SW 1271 (cell line): ENCODE data around the gene NOVA2.

Source experiments
- DNase-seq, 2 experiments: peaks; one replicate each; lab custom pipeline; 2025; lab: John Stamatoyannopoulos, UW

Gene NOVA2

GRCh38 chr19:45962021-45962420 lies 11.6 kb downstream of the NOVA2 start:
- no peak for DNase-seq

- no peak for DNase-seq
These were observed 12.9 kb downstream of the NOVA2 start for GRCh38 chr19:45960595-45961235.

- no peak for DNase-seq
These were observed 14.1 kb downstream of the NOVA2 start for GRCh38 chr19:45959517-45960025.

DNA sequence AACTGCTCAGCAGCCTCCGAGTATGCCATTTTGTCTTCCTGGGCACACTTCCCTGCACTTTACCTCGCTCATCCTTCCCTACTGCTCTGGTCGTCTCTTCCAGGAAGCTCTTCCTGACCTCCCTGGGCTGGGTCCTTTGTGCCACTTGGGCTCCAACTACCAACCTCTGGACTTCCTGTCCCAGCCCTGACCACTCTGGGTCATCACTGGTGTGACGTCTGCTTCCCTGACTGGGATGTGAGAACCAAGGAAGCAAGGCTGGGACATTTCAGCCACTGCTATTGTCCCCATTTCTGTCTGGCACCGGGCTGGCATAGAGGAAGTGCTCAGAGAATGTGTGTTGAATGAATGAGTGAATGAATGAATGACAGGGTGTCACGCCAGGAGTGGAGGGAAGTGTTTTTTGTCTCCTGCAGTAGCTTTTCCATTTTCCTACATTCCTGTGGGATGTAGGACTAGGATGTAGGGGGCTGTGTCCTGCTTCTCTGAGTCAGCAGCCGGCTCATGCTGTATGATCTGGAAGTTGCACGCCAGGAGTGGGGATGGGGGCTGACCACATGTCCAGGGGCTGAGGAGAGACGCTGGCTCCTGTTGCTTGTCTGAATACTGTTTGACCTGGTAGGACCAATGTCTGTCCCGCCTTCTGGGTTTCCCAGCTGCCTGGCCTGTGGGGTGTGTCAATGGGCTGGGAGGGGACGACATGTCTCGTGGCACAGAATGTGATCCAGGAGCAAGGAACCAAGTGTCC lies 14.7 kb downstream of the NOVA2 start:
- no peak for DNase-seq

GRCh38 chr19:45958320-45958719 lies 15.3 kb downstream of the NOVA2 start:
- no peak for DNase-seq

- no peak for DNase-seq
These were observed 17.6 kb downstream of the NOVA2 start for GRCh38 chr19:45955905-45956608.

GRCh38 chr19:45954156-45954555 lies 19.5 kb downstream of the NOVA2 start:
- no peak for DNase-seq

GRCh38 chr19:45953676-45954075 lies 20.0 kb downstream of the NOVA2 start:
- DNase-seq = no peak

DNA sequence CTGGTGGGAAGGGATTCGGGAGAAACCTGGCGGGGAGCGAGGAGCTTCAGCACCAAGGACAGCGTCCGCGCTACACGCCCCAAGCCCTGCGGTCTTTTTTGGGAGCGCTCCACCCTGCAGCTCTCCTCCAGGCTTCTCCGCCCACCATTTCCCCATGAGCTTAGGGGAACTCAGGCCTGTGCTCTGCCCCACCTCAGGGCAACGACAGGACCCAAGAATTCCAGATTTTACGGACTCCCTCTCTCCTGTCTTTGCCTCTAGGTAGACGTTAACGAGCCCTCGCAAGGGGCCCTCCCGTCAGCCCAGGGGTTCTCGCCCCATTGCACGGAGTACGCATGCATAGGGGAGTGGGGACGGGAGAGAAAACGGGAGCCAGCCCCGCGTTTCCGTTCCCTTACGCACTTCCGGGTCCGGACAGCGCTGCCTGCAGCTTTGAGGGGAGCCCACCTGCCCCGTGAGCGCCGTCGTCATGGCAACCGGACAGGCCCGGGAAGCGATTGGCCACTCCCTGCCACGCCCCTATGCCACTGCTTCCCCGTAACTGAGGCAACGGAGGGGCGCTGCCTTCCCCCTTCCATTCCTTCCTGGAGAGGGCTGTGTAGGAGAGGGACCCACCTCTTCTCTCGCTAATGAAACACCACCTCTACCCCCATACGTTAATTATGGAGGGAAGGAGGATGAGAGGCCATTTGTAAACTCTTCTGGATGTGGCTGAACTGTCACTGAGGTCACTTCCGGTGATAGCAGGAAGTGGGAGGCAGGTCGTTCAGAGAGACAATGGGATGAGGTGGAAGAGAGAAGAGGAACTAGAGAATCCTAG lies 20.8 kb downstream of the NOVA2 start:
- DNase-seq = no peak

DNA sequence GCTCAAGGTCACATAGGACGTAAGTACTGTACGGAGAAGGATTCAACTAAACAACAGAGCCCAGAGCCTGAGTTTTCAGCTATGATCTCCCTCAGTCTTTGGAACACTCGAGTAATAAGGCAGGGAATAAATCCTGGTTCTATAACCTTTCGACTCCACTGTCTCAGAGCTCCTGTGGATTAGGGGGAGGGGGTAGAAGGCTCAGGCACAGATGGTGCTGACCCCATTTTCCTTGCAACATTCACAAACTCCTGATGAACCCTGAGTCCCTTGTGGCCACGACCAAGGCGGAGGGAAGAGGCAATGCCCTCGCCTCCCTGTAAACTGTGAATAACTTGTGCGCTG lies 21.4 kb downstream of the NOVA2 start:
- DNase-seq = no peak

DNA sequence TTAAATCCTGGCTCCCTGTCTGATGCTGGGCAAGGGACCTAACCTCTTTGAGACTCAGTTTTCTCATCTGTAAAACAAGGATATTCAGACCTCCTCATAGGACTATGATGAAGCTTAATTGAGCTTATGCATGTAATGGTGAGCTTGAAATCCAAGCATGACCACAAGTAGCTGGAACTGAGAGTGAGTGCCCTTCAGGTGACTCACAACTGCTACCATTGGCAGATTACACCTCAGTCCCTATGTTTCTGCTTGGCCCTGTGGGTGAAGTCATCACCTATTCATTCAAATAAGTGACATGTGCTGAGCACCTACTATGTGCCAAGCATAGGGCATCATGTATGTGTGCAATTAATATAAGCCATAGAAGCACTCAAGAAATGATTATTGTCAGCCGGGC lies 25.7 kb downstream of the NOVA2 start:
- DNase-seq = no peak

GRCh38 chr19:45940515-45940805 lies 33.2 kb downstream of the NOVA2 start:
- no peak for DNase-seq

DNA sequence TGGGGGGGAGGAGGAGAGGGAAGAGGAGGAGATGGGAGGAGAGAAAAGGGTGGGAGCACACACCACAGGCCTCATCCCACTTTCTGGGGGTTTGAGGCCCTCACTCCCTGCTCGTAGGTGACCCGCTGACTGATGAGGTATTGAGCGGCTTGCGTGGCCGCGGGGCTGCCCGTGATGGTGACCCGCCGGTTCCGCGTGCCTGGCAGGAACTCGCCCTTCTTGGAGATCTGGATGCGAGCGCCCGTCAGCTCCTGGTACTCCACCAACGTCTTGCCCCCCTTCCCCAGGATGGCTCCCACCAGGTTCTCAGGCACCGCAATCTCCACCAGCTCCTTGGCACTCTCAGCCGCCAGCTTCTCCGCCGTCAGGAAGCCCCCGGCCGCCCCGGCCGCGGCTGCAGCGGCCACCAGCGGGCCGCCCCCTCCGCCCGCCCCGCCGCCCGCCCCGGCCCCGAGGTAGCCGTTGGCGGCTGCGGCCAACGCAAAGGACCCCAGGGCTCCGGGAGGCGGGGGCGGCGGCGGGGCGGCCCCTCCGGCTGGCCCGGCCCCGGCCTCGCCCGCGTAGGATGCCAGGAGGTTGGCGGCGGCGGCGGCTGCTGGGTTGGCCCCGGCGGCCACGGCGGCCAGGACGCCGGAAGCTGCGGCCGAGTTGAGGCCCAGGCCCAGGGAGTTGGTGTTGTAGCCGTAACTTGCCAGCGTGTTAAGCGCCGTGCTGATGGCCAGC lies 33.7 kb downstream of the NOVA2 start:
- no peak for DNase-seq

GRCh38 chr19:45938733-45939319 lies 34.8 kb downstream of the NOVA2 start:
- no peak for DNase-seq

- DNase-seq = no peak
These were observed 38.4 kb downstream of the NOVA2 start for GRCh38 chr19:45935267-45935666.

DNA sequence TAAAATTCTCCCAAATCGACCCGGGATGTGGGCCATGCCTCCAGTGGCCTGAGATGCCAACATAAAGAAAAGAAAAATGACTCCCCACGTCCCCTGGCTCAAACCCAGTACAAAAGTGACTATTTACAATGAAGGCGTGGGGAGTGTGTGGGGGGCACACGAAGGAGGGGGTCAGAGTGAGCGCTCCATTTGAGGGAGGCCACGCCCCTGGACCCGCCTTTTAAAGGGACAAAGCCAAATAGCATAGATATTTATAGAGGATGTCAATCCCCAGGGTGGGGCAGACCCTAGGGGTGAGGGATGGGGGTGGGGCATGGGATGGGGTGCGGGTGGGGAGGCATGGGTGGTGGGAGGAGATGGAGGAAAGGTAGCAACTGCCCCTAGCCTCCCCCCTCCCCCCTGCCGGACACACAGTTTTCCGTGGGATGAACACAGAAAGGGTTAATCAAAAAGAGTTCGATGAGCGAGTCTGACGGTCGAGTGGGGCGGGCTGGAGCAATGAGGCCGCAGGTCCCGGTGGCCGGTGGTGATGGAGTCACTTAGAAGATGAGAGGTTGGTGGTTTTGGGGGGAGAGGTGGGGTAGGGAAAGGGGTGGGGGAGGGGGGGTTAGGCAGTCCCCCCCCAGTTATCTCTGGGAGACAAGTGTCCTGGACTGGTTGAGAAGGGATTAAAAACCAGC lies 39.0 kb downstream of the NOVA2 start:
- no peak for DNase-seq

DNA sequence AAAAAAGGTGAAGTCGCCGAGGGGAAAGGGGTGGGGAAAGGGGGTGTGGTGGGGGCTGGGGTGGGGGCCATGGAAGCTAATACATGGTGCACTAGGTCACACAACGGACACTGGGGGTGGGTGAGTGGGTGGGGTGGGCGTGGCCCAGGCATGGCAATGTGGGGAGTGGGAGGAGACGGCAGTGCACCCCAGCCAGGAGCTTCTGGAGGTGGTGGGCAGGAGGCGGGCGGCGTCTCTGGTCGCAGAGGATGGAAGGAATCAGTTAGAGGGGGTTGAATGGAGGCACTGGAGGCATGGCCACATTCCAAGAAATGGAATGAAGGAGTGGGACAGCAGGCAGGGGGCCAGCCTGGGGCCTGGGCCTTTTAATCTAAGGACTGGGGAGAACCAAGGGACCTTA lies 39.9 kb downstream of the NOVA2 start:
- no peak for DNase-seq

- DNase-seq = no peak
These were observed 42.6 kb downstream of the NOVA2 start for GRCh38 chr19:45931055-45931454.

DNA sequence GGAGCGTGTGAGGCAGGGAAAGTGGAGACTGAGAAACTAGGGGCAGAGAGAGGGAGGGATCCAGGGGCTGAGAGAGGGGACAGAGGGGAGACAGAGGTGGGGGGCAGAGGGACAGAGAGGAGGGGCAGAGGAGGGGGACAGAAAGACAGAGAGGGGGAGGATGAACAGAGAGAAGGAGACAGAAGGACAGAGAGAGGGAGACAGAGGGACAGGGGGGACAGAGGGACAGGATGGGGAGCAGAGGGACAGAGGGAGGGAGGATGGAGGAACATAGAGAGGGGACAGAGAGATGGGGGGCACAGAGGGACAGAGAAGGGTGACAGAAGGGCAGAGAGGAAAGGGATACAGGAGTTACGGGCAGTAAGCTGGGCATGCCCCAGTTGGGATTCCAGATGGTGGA lies 44.4 kb downstream of the NOVA2 start:
- no peak for DNase-seq

DNA sequence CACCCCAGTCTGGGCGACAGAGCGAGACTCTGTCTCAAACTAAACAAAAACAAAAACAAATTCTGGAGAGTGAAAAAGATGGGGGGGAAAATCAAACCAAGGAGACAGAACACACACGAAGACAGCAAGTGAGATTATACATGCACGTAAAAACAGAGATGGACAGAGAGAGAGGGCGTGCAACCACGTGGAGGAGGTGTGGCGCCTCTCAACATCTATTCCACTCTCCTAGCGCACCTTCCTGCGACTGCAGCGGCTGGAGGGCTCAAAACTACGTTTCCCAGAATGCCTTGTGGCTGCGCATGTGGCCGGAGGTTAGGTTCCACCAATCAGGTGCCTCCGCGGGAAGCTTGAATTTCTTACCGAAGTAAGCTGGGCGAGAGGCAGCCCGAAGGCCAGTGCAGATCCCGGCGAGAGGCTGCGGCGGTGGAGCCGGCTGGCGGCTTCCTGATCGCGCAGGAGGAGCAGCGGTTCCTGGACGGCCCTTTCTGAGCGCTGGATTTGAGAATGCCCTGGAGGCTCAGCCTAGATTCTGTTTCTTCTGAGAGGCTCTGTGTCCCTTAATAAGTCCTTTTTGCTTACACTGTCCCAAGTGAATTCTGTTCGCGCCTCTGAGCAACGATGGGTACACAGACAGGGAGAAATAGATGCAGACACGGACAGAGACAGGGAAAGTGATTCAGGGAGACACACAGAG lies 46.0 kb downstream of the NOVA2 start:
- DNase-seq = peak; percentile 78 to 88
